CD4-positive, alpha-beta T cell (primary cell): ENCODE data around the gene PRSS50. TPM values are rescaled to one million over a fixed set of nuclear protein-coding genes. Genes with fewer than 3 reads are reported as not detected.

Experiments
- ATAC-seq: fragments of 200-7000 bp; cut with Tn5 transposase; one replicate; pipeline ENCODE4 v1.10.0; 2022; ENCODE audit warnings: mild to moderate bottlenecking; ENCODE audit not compliant: poor library complexity
- CTCF ChIA-PET: fragments of 350-600 bp; sonication (Branson Sonifier 250); formaldehyde crosslinking; loops from one replicate; lab custom pipeline; 2021; ENCODE audit warnings: antibody characterized with exemption, inconsistent platforms; lab: Charles Lee
- POLR2A ChIA-PET: fragments of 350-600 bp; sonication (Branson Sonifier 250); formaldehyde crosslinking; loops from one replicate; lab custom pipeline; 2021; ENCODE audit warnings: antibody characterized with exemption, inconsistent platforms; lab: Charles Lee
- DNase-seq, 14 experiments: peaks; one replicate each; pipeline ENCODE4 v3.0.0-alpha.2; 2013 to 2020; ENCODE audit warnings: mixed read lengths in 2 of 14
- H3K27ac ChIP-seq, 2 donors: one replicate each; pipeline versions ENCODE4 v1.5.1 to v1.7.0; 2013; ENCODE audit warnings: low read length in 2 of 2, low read depth in 1 of 2, mild to moderate bottlenecking in 1 of 2
- H3K27me3 ChIP-seq, 2 experiments: 1 replicate in 1 of 2; 2 replicates in 1 of 2; pipeline versions ENCODE4 v1.6.1 to v1.7.0; 2013; ENCODE audit warnings: low read length in 2 of 2, control low read depth in 1 of 2, mild to moderate bottlenecking in 1 of 2, moderate library complexity in 1 of 2; ENCODE audit not compliant: insufficient read depth in 2 of 2, control insufficient read depth in 1 of 2
- H3K36me3 ChIP-seq: one replicate; pipeline ENCODE4 v1.6.1; 2013; ENCODE audit warnings: low read length, control low read depth; ENCODE audit not compliant: insufficient read depth
- H3K4me1 ChIP-seq: one replicate; pipeline ENCODE4 v1.6.1; 2013; ENCODE audit warnings: low read length, control low read depth; ENCODE audit not compliant: insufficient read depth
- H3K4me3 ChIP-seq: one replicate; pipeline ENCODE4 v1.5.1; 2013; ENCODE audit warnings: mild to moderate bottlenecking, low read length, moderate library complexity
- H3K9me3 ChIP-seq, 2 experiments: 1 replicate in 1 of 2; 2 replicates in 1 of 2; pipeline versions ENCODE4 v1.6.1 to v1.7.0; 2013; ENCODE audit warnings: low read length in 2 of 2, mild to moderate bottlenecking in 2 of 2, control low read depth in 1 of 2, moderate library complexity in 1 of 2; ENCODE audit not compliant: control insufficient read depth in 1 of 2, insufficient read depth in 1 of 2
- H3K27ac Mint-ChIP-seq: one replicate; pipeline ENCODE4 v1.8.0; 2020; ENCODE audit warnings: mixed read lengths
- H3K27me3 Mint-ChIP-seq: one replicate; pipeline ENCODE4 v1.8.0; 2021; ENCODE audit warnings: mixed read lengths
- H3K36me3 Mint-ChIP-seq: one replicate; pipeline ENCODE4 v1.8.0; 2021; ENCODE audit warnings: low read depth, mixed read lengths
- H3K4me1 Mint-ChIP-seq: one replicate; pipeline ENCODE4 v1.8.0; 2021; ENCODE audit warnings: low read depth, mixed read lengths
- H3K4me3 Mint-ChIP-seq: one replicate; pipeline ENCODE4 v1.8.0; 2020; ENCODE audit warnings: mild to moderate bottlenecking, mixed read lengths
- H3K9me3 Mint-ChIP-seq: one replicate; pipeline ENCODE4 v1.8.0; 2020; ENCODE audit warnings: mixed read lengths
- CTCF ChIP-seq: fragments of 200-600 bp; IDR thresholded peaks from one replicate; pipeline ENCODE4 v1.8.0; 2022; ENCODE audit warnings: antibody characterized with exemption, mild to moderate bottlenecking
- intact Hi-C, 2 experiments: fragments of 100-400 bp; cut with DNase I in 1 of 2; cut with micrococcal nuclease in 1 of 2; formaldehyde crosslinking; loops; one replicate each; pipeline versions ENCODE4 v1.15.1 to v1.9.0; 2023 to 2025; cut with DNase I, micrococcal nuclease
- total RNA-seq, 174 experiments: library from RNA in 2 of 174; stranded (reverse) in 2 of 174; gene quantifications; one replicate each; pipeline ENCODE4 v1.2.3 and lab custom pipeline; 2021 to 2026

Gene PRSS50
- total RNA-seq, 2 experiments from 2014 or later, result not detected

GRCh38 chr3:46682974-46683373, 34.7 kb downstream of the PRSS50 start:
- Histone ChIP-seq H3K4me1 (no peaks in the 10 kb centered on the region), H3K27ac (no peak overlapping the region), H3K9me3 (no peaks in the 10 kb centered on the region), H3K27me3 (no peaks in the 10 kb centered on the region), H3K4me3 (no peak overlapping the region), H3K36me3 (peaks cover 43% of the 10 kb centered on the region)
- H3K27me3 Mint-ChIP-seq, result no peaks in the 10 kb centered on the region
- peaks cover 60% of the 10 kb centered on the region for H3K36me3 Mint-ChIP-seq
- DNase-seq (no peak), ATAC-seq (no peak)
- POLR2A ChIA-PET, result no interaction called here
- H3K27ac Mint-ChIP-seq, result no peak overlapping the region
- H3K4me3 Mint-ChIP-seq, result no peak overlapping the region
- TF ChIP-seq CTCF, result no peak
- H3K4me1 Mint-ChIP-seq, result no peaks in the 10 kb centered on the region
- CTCF ChIA-PET, result no interaction called here
- H3K9me3 Mint-ChIP-seq, result no peaks in the 10 kb centered on the region
- intact Hi-C loops, result no loop called here

- TF ChIP-seq CTCF, result no peak
- ATAC-seq (no peak), DNase-seq (no peak)
- Mint-ChIP-seq H3K27ac (no peak overlapping the region), H3K4me1 (no peaks in the 10 kb centered on the region), H3K9me3 (no peaks in the 10 kb centered on the region), H3K4me3 (no peak overlapping the region), H3K36me3 (peaks cover 57% of the 10 kb centered on the region), H3K27me3 (no peaks in the 10 kb centered on the region)
- no peak overlapping the region for H3K4me3 ChIP-seq
- ChIA-PET CTCF (no interaction called here), POLR2A (no interaction called here)
- H3K4me1 ChIP-seq, result no peaks in the 10 kb centered on the region
- no peak overlapping the region for H3K27ac ChIP-seq
- no peaks in the 10 kb centered on the region for H3K9me3 ChIP-seq
- no peaks in the 10 kb centered on the region for H3K27me3 ChIP-seq
- intact Hi-C loops, result no loop called here
- H3K36me3 ChIP-seq, result peaks cover 33% of the 10 kb centered on the region
Observed at GRCh38 chr3:46681856-46682540, 35.7 kb downstream of the PRSS50 start.

GRCh38 chr3:46681387-46681786, 36.3 kb downstream of the PRSS50 start:
- ChIA-PET CTCF (no interaction called here), POLR2A (no interaction called here)
- TF ChIP-seq CTCF, result no peak
- no peak overlapping the region for H3K4me3 ChIP-seq
- Mint-ChIP-seq H3K4me1 (no peaks in the 10 kb centered on the region), H3K4me3 (no peak overlapping the region), H3K36me3 (peaks cover 51% of the 10 kb centered on the region), H3K27ac (no peak overlapping the region), H3K9me3 (no peaks in the 10 kb centered on the region), H3K27me3 (no peaks in the 10 kb centered on the region)
- no peaks in the 10 kb centered on the region for H3K4me1 ChIP-seq
- ATAC-seq (no peak), DNase-seq (no peak)
- no peaks in the 10 kb centered on the region for H3K27me3 ChIP-seq
- intact Hi-C loops, result no loop called here
- peaks cover 29% of the 10 kb centered on the region for H3K36me3 ChIP-seq
- no peak overlapping the region for H3K27ac ChIP-seq
- H3K9me3 ChIP-seq, result no peaks in the 10 kb centered on the region
